Hepatocyte (in vitro differentiated cells): ENCODE measurements around the gene CHST13.

ENCODE experiments used
- EZH2 ChIP-seq: fragments of 200-600 bp; sonication (generic); IDR thresholded peaks from 2 replicates; pipeline ENCODE4 v1.6.1; 2016; ENCODE audit warnings: antibody characterized with exemption, mild to moderate bottlenecking, borderline replicate concordance
- EZH2phosphoT487 ChIP-seq: fragments of 200-600 bp; sonication (generic); IDR thresholded peaks from one replicate; pipeline ENCODE4 v1.6.1; 2018; ENCODE audit warnings: antibody characterized with exemption, mild to moderate bottlenecking, low read depth, moderate library complexity; ENCODE audit not compliant: unreplicated experiment, severe bottlenecking
- TF ChIP-seq, protein P1 (sequence below): fragments of 200-600 bp; sonication (generic); IDR thresholded peaks from 2 replicates; pipeline ENCODE4 v1.5.1; 2016; ENCODE audit warnings: antibody characterized with exemption, mild to moderate bottlenecking; ENCODE audit not compliant: poor library complexity

- TF ChIP-seq, protein P1, sequence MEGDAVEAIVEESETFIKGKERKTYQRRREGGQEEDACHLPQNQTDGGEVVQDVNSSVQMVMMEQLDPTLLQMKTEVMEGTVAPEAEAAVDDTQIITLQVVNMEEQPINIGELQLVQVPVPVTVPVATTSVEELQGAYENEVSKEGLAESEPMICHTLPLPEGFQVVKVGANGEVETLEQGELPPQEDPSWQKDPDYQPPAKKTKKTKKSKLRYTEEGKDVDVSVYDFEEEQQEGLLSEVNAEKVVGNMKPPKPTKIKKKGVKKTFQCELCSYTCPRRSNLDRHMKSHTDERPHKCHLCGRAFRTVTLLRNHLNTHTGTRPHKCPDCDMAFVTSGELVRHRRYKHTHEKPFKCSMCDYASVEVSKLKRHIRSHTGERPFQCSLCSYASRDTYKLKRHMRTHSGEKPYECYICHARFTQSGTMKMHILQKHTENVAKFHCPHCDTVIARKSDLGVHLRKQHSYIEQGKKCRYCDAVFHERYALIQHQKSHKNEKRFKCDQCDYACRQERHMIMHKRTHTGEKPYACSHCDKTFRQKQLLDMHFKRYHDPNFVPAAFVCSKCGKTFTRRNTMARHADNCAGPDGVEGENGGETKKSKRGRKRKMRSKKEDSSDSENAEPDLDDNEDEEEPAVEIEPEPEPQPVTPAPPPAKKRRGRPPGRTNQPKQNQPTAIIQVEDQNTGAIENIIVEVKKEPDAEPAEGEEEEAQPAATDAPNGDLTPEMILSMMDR: no peak
- no peak for TF ChIP-seq EZH2phosphoT487
- TF ChIP-seq EZH2: no peak
These were observed 8.8 kb upstream of the CHST13 start for GRCh38 chr3:126515066-126515706.
